HG02678 (cell line): Measurements from ENCODE around the gene DELE1.
A peak's percentile ranks its signal among the peaks of the same experiment; 100 is the strongest.
"Not testable (repeated sequence)": the region's sequence is repeated elsewhere in the genome, so short reads cannot be mapped to it uniquely, and the experiment has no call there.

ENCODE experiments used
- ATAC-seq: cut with Tn5 transposase; IDR thresholded peaks from one replicate; pipeline ENCODE4 v1.9.1; 2021; ENCODE audit warnings: mild to moderate bottlenecking, moderate library complexity; ENCODE audit not compliant: unreplicated experiment

Gene DELE1

GRCh38 chr5:141920771-141921170 is 2.9 kb upstream of the DELE1 start:
- no peak for ATAC-seq

GRCh38 chr5:141922827-141923447 is 734 bp upstream of the DELE1 start:
- not testable (repeated sequence) for ATAC-seq

- no peak for ATAC-seq
Measured at GRCh38 chr5:141926434-141926833, 2.8 kb downstream of the DELE1 start.

GRCh38 chr5:141928051-141928450 is 4.4 kb downstream of the DELE1 start:
- no peak for ATAC-seq

GRCh38 chr5:141929398-141930058 is 5.9 kb downstream of the DELE1 start:
- ATAC-seq, result no peak

GRCh38 chr5:141931694-141932093 is 8.0 kb downstream of the DELE1 start:
- ATAC-seq, result no peak

GRCh38 chr5:141933151-141933550 is 9.5 kb downstream of the DELE1 start:
- no peak for ATAC-seq

GRCh38 chr5:141934099-141934844 is 10.6 kb downstream of the DELE1 start:
- ATAC-seq, result no peak

- ATAC-seq, result no peak
Measured at GRCh38 chr5:141935538-141935937, 11.9 kb downstream of the DELE1 start.

- ATAC-seq, result no peak
Measured at GRCh38 chr5:141940695-141941271, 17.1 kb downstream of the DELE1 start.

GRCh38 chr5:141941307-141941706 is 17.6 kb downstream of the DELE1 start:
- ATAC-seq, result no peak

GRCh38 chr5:141941779-141942178 is 18.1 kb downstream of the DELE1 start:
- no peak for ATAC-seq

- ATAC-seq, result no peak
Measured at GRCh38 chr5:141942185-141942857, 18.6 kb downstream of the DELE1 start.

GRCh38 chr5:141944076-141944475 is 20.4 kb downstream of the DELE1 start:
- no peak for ATAC-seq

GRCh38 chr5:141945511-141946051 is 21.9 kb downstream of the DELE1 start:
- no peak for ATAC-seq

GRCh38 chr5:141947316-141947715 is 23.6 kb downstream of the DELE1 start:
- ATAC-seq, result no peak

- no peak for ATAC-seq
Measured at GRCh38 chr5:141948812-141949211, 25.1 kb downstream of the DELE1 start.

GRCh38 chr5:141949511-141949910 is 25.8 kb downstream of the DELE1 start:
- no peak for ATAC-seq

- no peak for ATAC-seq
Measured at GRCh38 chr5:141950207-141951005, 26.7 kb downstream of the DELE1 start.

- peak; percentile 91 for ATAC-seq
Measured at GRCh38 chr5:141951332-141951781, 27.7 kb downstream of the DELE1 start.
